Measurements from ENCODE around the gene ITGA6. TPM values are rescaled to one million over a fixed set of nuclear protein-coding genes. Genes with fewer than 3 reads are reported as not detected.

The ITGA6 gene
- total RNA-seq, 1 experiment from 2014 or later, result 78.3 TPM

- H2AK5ac ChIP-seq (ENCODE audit: insufficient read length, low read length), result no peak overlapping the region
- WGBS (ENCODE audit: extremely low coverage, insufficient read length, low lambda C conversion rate), result 100% methylated on average over 2 of the region's 4 CpGs
- no peaks in the 10 kb centered on the region for H3K23me2 ChIP-seq (ENCODE audit: insufficient read length, low read depth, low read length, poor library complexity, severe bottlenecking)
- H3K18ac ChIP-seq (ENCODE audit: insufficient read length, low read depth, low read length), result no peak overlapping the region
- H2BK20ac ChIP-seq (ENCODE audit: low read depth, low read length, poor library complexity, severe bottlenecking), result no peak overlapping the region
- H3K4me1 ChIP-seq (ENCODE audit: insufficient read depth, low read length), result peaks cover 13% of the 10 kb centered on the region
- H2BK5ac ChIP-seq (ENCODE audit: insufficient read length, low read length), result no peak overlapping the region
- no peak for TF ChIP-seq CTCF (conservative IDR thresholded peaks at IDR 0.05)
- H2BK120ac ChIP-seq (ENCODE audit: low read depth, low read length, poor library complexity, severe bottlenecking), result no peak overlapping the region
- Mint-ChIP-seq H3K4me1 (peaks cover 76 to 81% of the 10 kb centered on the region in 2 experiments), H3K36me3 (ENCODE audit: insufficient read depth in 1 of 3, low read depth in 3 of 3) (peaks cover 2 to 8% (median 7%) of the 10 kb centered on the region in 3 experiments; a peak in 4 of 7 replicates), H3K27me3 (ENCODE audit: low read depth) (no peaks in the 10 kb centered on the region), H3K9me3 (no peaks in the 10 kb centered on the region), H3K4me3 (0 out of 5 replicates have a peak overlapping the region, but pooled peaks of 1 of the 2 experiments have one; percentile 1), H3K27ac (peak overlapping the region in 2 of 3 experiments; percentile 2 to 49; a peak in 1 of 7 replicates)
- H2BK12ac ChIP-seq (ENCODE audit: insufficient read length, low read depth, low read length), result no peak overlapping the region
- no peak overlapping the region for H3K14ac ChIP-seq (ENCODE audit: insufficient read depth, low read length)
- H4K20me1 ChIP-seq (ENCODE audit: control insufficient read depth, insufficient read depth, insufficient read length), result no peaks in the 10 kb centered on the region
- no peak overlapping the region for H3K4me2 ChIP-seq (ENCODE audit: insufficient read depth, insufficient read length, low read length)
- no peak overlapping the region for H4K8ac ChIP-seq (replicated peaks; ENCODE audit: insufficient read length, low read depth, low read length)
- H2BK15ac ChIP-seq (ENCODE audit: low read depth, low read length), result no peak overlapping the region
- no peak overlapping the region for H3K56ac ChIP-seq (ENCODE audit: insufficient read length, low read depth, low read length)
- no peak overlapping the region for H3T11ph ChIP-seq (ENCODE audit: low read length)
- H3K79me2 ChIP-seq (ENCODE audit: insufficient read depth, low read length), result peaks cover 7% of the 10 kb centered on the region; the same call in 1 of the 2 replicates
- no peaks in the 10 kb centered on the region for H3K9me3 ChIP-seq (ENCODE audit: control insufficient read depth, low read depth, low read length)
- peaks cover 2% of the 10 kb centered on the region for H3K79me1 ChIP-seq (ENCODE audit: insufficient read depth, low read depth, low read length, poor library complexity, severe bottlenecking)
- no peak overlapping the region for H3K9ac ChIP-seq (ENCODE audit: extremely low read depth, insufficient read length, low read length)
- no peak overlapping the region for H3K27ac ChIP-seq (ENCODE audit: insufficient read length, low read depth, low read length)
- H4K5ac ChIP-seq (ENCODE audit: insufficient read length, low read depth, low read length), result no peak overlapping the region
- no peak overlapping the region for H4K91ac ChIP-seq (ENCODE audit: insufficient read length, low read depth, low read length)
- DNase-seq, result no peak
- H3K27me3 ChIP-seq (ENCODE audit: insufficient read depth, low read length), result no peaks in the 10 kb centered on the region
- H2AFZ ChIP-seq (ENCODE audit: low read length), result no peak overlapping the region
- no peak overlapping the region for H3K23ac ChIP-seq (ENCODE audit: insufficient read length, low read depth, low read length)
- H3K4ac ChIP-seq (ENCODE audit: low read depth, low read length), result no peak overlapping the region
These were observed 30.1 kb downstream of the ITGA6 start for GRCh38 chr2:172457536-172457935.

All from H9 (cell line).